K562 (cell line): Measurements from ENCODE around the gene GALNS. TPM values are rescaled to one million over a fixed set of nuclear protein-coding genes. Genes with fewer than 3 reads are reported as not detected.

ENCODE experiments used
- BRD4 ChIP-seq: fragments of 200-600 bp; sonication (generic); IDR thresholded peaks from 2 replicates; pipeline ENCODE4 v1.6.1; 2017; ENCODE audit warnings: inconsistent platforms
- CEBPG ChIP-seq, 3 experiments: fragments of 200-800 bp in 1 of 3; sonication (Bioruptor generic) in 1 of 3; sonication (generic) in 1 of 3; formaldehyde crosslinking in 1 of 3; IDR thresholded peaks in 2 of 3; conservative IDR thresholded peaks in 1 of 3; 2 replicates each; pipeline versions ENCODE4 v1.6.1 to v1.8.0; 2016 to 2022; ENCODE audit warnings: missing compliant biosample characterization in 2 of 3, missing genetic modification characterization in 2 of 3, mild to moderate bottlenecking in 1 of 3, missing genetic modification reagents in 1 of 3
- DACH1 ChIP-seq: fragments of 450-650 bp; IDR thresholded peaks from 2 replicates; pipeline ENCODE4 v1.6.1; 2018; ENCODE audit not compliant: partially characterized antibody
- DNMT1 ChIP-seq: fragments of 450-650 bp; IDR thresholded peaks from 2 replicates; pipeline ENCODE4 v1.6.1; 2016; ENCODE audit warnings: antibody characterized with exemption, mild to moderate bottlenecking
- EP400 ChIP-seq: fragments of 450-650 bp; IDR thresholded peaks from 2 replicates; pipeline ENCODE4 v1.6.1; 2017; ENCODE audit warnings: antibody characterized with exemption, mild to moderate bottlenecking, moderate library complexity
- EZH2 ChIP-seq: IDR thresholded peaks from 2 replicates; pipeline ENCODE4 v1.6.1; 2012; ENCODE audit warnings: low read depth, mild to moderate bottlenecking, inconsistent platforms, low read length, borderline replicate concordance
- MYC ChIP-seq, 2 experiments: fragments of 250-450 bp in 1 of 2; sonication (Bioruptor Pico) in 1 of 2; IDR thresholded peaks; 2 replicates each; pipeline versions ENCODE4 v1.5.1 to v1.6.1; 2012 to 2021; ENCODE audit warnings: low read depth in 2 of 2, borderline replicate concordance in 1 of 2, improper control_type of control experiment in 1 of 2, low read length in 1 of 2, mild to moderate bottlenecking in 1 of 2, moderate library complexity in 1 of 2
- NR2C2 ChIP-seq, 2 experiments: fragments of 200-800 bp in 1 of 2; sonication (Bioruptor generic) in 1 of 2; sonication (generic) in 1 of 2; formaldehyde crosslinking in 1 of 2; IDR thresholded peaks; 2 replicates each; pipeline versions ENCODE4 v1.6.1 to v1.8.0; 2016 to 2022; ENCODE audit warnings: mild to moderate bottlenecking in 1 of 2, missing compliant biosample characterization in 1 of 2, missing genetic modification characterization in 1 of 2, missing genetic modification reagents in 1 of 2
- NR3C1 ChIP-seq: sonication (generic); formaldehyde crosslinking; IDR thresholded peaks from 2 replicates; pipeline ENCODE4 v1.8.1; 2022; ENCODE audit warnings: missing genetic modification reagents
- PHF21A ChIP-seq: fragments of 450-650 bp; IDR thresholded peaks from 2 replicates; pipeline ENCODE4 v1.6.1; 2017; ENCODE audit warnings: low read depth, borderline replicate concordance
- TRIM28 ChIP-seq: fragments of 450-650 bp; IDR thresholded peaks from 2 replicates; pipeline ENCODE4 v1.6.1; 2017
- ZFP36 ChIP-seq: fragments of 150-350 bp; IDR thresholded peaks from 2 replicates; pipeline ENCODE4 v1.6.1; 2018; ENCODE audit warnings: low read length, low read depth; ENCODE audit not compliant: partially characterized antibody
- ZNF12 ChIP-seq: sonication (generic); formaldehyde crosslinking; IDR thresholded peaks from 2 replicates; pipeline ENCODE4 v1.4.0; 2020; ENCODE audit warnings: mild to moderate bottlenecking, missing genetic modification reagents
- ZNF146 ChIP-seq: IDR thresholded peaks from one replicate; pipeline ENCODE4 v1.6.1; 2018; ENCODE audit warnings: missing compliant biosample characterization; ENCODE audit not compliant: unreplicated experiment
- ZNF175 ChIP-seq: fragments of 200-800 bp; sonication (Bioruptor generic); IDR thresholded peaks from 2 replicates; pipeline ENCODE4 v1.6.1; 2016; ENCODE audit warnings: low read depth, mild to moderate bottlenecking, missing genetic modification characterization, missing compliant biosample characterization
- ZNF57 ChIP-seq: fragments of 450-650 bp; formaldehyde crosslinking; IDR thresholded peaks from 2 replicates; pipeline ENCODE4 v1.4.0; 2020; ENCODE audit warnings: mild to moderate bottlenecking, moderate library complexity
- ZZZ3 ChIP-seq: fragments of 450-650 bp; IDR thresholded peaks from 2 replicates; pipeline ENCODE4 v1.6.1; 2016; ENCODE audit warnings: antibody characterized with exemption, mild to moderate bottlenecking, moderate library complexity
- polyA plus RNA-seq, 8 experiments: library from polyadenylated mRNA; depleted of rRNA in 4 of 8; stranded (reverse) in 5 of 8; unstranded in 3 of 8; fragments of >200 nt; fragmentation: Nextera tagmentation in 2 of 8; fragmentation: Illumina TruSeq in 1 of 8; extraction: Ambion mirVana in 2 of 8; extraction: Trizol in 1 of 8; gene quantifications; 2 replicates each; pipeline versions ENCODE4 v1.2.1 to v1.2.3, GENCODE V29; 2011 to 2014; ENCODE audit warnings: inconsistent platforms in 1 of 8, missing spikeins in 1 of 8
- total RNA-seq, 7 experiments: library from RNA; depleted of rRNA in 6 of 7; stranded (reverse); fragments of >200 nt in 6 of 7; fragmentation: Illumina TruSeq in 2 of 7; extraction: Trizol in 2 of 7; gene quantifications; 2 replicates each; pipeline versions ENCODE4 v1.2.1 to v1.2.3, GENCODE V29; 2011 to 2021; ENCODE audit warnings: low replicate concordance in 1 of 7
- TF ChIP-seq, protein P1 (sequence below): fragments of 450-650 bp; IDR thresholded peaks from 2 replicates; pipeline ENCODE4 v1.6.1; 2017; ENCODE audit warnings: mild to moderate bottlenecking, moderate library complexity
- TF ChIP-seq, protein P2 (sequence below): fragments of 450-650 bp; IDR thresholded peaks from 2 replicates; pipeline ENCODE4 v1.6.1; 2016; ENCODE audit warnings: missing biosample characterization, missing genetic modification characterization
- TF ChIP-seq, protein P3 (sequence below): fragments of 450-650 bp; formaldehyde crosslinking; IDR thresholded peaks from 2 replicates; pipeline ENCODE4 v1.4.0; 2020; ENCODE audit warnings: mild to moderate bottlenecking
- TF ChIP-seq, protein P4 (sequence below): fragments of 450-650 bp; IDR thresholded peaks from 2 replicates; pipeline ENCODE4 v1.6.1; 2016; ENCODE audit warnings: antibody characterized with exemption

GALNS gene
- total and polyA plus RNA-seq, 9 of the 15 experiments (the other 6 are each of a cell fraction or from before 2014, with no cell fraction given), result 0.38 to 13.2 (median 4.3) TPM

DNA sequence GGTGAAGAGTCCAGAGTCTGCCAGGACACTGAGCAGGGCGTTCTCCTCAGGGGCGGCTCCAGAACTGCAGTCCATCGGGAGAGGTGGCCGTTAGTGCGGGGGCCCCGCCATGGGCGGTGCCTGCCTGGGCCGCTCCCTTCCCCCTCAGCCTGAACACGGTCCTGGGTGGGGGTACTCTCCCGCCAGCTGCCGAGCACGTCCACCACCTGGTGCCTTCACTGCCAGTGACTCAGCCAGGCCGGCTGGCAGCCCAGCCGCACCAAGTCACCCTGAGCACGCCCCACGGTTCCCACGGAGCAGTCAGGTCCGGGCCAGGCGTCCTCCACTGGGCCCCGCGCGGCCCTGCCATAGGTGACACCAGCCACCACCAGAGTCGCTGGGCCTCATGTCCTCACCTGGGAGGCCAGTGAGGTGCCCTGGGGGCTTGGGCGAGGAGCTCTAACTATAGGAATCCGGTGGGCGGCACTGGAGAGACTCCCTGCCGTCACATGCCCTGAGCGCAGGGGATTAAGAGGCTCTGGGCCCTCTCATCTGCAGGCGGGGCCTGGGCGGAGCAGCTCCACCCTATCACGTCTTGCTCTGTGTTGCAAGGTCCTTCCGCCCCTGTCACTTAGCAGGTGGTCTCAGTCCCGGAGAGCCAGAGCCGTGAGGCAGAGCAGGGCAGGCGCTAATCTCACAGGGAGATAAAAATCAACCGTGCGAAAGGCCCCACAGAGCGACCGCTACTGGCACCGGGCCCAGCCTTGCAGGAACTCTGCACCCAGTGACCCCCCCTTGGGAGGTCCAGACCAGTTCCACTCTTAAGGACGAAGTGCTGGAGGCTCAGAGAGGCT lies 86.1 kb downstream of the GALNS start (continued):
- TF ChIP-seq EP400 (no peak), ZFP36 (peak; percentile 35), DNMT1 (no peak), PHF21A (peak; percentile 32; the same call in 1 of the 2 replicates), ZNF175 (0 out of 2 replicates have a peak, but pooled peaks have one; percentile 47), ZNF12 (CRISPR knock-in tag) (no peak), CEBPG (CRISPR knock-in tag; IDR thresholded peaks at IDR 0.05) (peak; percentile 100), CEBPG (tag; conservative IDR thresholded peaks at IDR 0.05 in 1 of 2, IDR thresholded peaks at IDR 0.05 in 1 of 2) (peak; percentile 88 to 91), TRIM28 (no peak), ZZZ3 (no peak), NR2C2 (CRISPR knock-in tag; IDR thresholded peaks at IDR 0.05) (no peak), NR2C2 (tag; IDR thresholded peaks at IDR 0.05) (peak; percentile 46; the same call in 1 of the 2 replicates), ZNF146 (CRISPR knock-in tag) (no peak), EZH2 (no peak), BRD4 (0 out of 2 replicates have a peak, but pooled peaks have one; percentile 78), NR3C1 (no peak), MYC (IDR thresholded peaks at IDR 0.05; ENCODE audit: low read depth, low read length) (peak; percentile 98), MYC (CRISPR knock-in tag; IDR thresholded peaks at IDR 0.05; ENCODE audit: borderline replicate concordance, low read depth) (no peak), ZNF57 (CRISPR knock-in tag) (no peak), DACH1 (peak; percentile 27)
- TF ChIP-seq, protein P1, sequence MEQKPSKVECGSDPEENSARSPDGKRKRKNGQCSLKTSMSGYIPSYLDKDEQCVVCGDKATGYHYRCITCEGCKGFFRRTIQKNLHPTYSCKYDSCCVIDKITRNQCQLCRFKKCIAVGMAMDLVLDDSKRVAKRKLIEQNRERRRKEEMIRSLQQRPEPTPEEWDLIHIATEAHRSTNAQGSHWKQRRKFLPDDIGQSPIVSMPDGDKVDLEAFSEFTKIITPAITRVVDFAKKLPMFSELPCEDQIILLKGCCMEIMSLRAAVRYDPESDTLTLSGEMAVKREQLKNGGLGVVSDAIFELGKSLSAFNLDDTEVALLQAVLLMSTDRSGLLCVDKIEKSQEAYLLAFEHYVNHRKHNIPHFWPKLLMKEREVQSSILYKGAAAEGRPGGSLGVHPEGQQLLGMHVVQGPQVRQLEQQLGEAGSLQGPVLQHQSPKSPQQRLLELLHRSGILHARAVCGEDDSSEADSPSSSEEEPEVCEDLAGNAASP, result no peak
- TF ChIP-seq, protein P2, sequence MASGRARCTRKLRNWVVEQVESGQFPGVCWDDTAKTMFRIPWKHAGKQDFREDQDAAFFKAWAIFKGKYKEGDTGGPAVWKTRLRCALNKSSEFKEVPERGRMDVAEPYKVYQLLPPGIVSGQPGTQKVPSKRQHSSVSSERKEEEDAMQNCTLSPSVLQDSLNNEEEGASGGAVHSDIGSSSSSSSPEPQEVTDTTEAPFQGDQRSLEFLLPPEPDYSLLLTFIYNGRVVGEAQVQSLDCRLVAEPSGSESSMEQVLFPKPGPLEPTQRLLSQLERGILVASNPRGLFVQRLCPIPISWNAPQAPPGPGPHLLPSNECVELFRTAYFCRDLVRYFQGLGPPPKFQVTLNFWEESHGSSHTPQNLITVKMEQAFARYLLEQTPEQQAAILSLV (tag), result 0 out of 2 replicates have a peak, but pooled peaks have one; percentile 53
- TF ChIP-seq, protein P3, sequence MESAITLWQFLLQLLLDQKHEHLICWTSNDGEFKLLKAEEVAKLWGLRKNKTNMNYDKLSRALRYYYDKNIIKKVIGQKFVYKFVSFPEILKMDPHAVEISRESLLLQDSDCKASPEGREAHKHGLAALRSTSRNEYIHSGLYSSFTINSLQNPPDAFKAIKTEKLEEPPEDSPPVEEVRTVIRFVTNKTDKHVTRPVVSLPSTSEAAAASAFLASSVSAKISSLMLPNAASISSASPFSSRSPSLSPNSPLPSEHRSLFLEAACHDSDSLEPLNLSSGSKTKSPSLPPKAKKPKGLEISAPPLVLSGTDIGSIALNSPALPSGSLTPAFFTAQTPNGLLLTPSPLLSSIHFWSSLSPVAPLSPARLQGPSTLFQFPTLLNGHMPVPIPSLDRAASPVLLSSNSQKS (CRISPR knock-in tag), result no peak
- TF ChIP-seq, protein P4, sequence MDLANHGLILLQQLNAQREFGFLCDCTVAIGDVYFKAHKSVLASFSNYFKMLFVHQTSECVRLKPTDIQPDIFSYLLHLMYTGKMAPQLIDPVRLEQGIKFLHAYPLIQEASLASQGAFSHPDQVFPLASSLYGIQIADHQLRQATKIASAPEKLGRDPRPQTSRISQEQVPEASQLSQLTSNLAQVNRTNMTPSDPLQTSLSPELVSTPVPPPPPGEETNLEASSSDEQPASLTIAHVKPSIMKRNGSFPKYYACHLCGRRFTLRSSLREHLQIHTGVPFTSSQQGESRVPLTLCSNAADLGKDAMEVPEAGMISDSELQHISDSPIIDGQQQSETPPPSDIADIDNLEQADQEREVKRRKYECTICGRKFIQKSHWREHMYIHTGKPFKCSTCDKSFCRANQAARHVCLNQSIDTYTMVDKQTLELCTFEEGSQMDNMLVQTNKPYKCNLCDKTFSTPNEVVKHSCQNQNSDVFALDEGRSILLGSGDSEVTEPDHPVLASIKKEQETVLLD, result peak; percentile 63; the same call in 1 of the 2 replicates
